ENCODE results near the gene HRAS.
A peak's percentile ranks its signal among the peaks of the same experiment; 100 is the strongest.

- TF ChIP-seq, protein P1, sequence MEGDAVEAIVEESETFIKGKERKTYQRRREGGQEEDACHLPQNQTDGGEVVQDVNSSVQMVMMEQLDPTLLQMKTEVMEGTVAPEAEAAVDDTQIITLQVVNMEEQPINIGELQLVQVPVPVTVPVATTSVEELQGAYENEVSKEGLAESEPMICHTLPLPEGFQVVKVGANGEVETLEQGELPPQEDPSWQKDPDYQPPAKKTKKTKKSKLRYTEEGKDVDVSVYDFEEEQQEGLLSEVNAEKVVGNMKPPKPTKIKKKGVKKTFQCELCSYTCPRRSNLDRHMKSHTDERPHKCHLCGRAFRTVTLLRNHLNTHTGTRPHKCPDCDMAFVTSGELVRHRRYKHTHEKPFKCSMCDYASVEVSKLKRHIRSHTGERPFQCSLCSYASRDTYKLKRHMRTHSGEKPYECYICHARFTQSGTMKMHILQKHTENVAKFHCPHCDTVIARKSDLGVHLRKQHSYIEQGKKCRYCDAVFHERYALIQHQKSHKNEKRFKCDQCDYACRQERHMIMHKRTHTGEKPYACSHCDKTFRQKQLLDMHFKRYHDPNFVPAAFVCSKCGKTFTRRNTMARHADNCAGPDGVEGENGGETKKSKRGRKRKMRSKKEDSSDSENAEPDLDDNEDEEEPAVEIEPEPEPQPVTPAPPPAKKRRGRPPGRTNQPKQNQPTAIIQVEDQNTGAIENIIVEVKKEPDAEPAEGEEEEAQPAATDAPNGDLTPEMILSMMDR (IDR thresholded peaks at IDR 0.05): peak; percentile 17
- TF ChIP-seq EZH2 (IDR thresholded peaks at IDR 0.05): no peak
These were observed 29.0 kb downstream of the HRAS start for GRCh38 chr11:506238-506994.

Measured in neural progenitor cell (in vitro differentiated cells).